GM19240 (cell line): Measurements from ENCODE around the gene SUSD6.

Source experiments
- DNase-seq: peaks from one replicate; pipeline ENCODE4 v3.0.0; 2011; ENCODE audit warnings: low spot score; ENCODE audit not compliant: insufficient read length

Gene SUSD6

GRCh38 chr14:69672356-69672755, 61.0 kb downstream of the SUSD6 start:
- no peak for DNase-seq

DNA sequence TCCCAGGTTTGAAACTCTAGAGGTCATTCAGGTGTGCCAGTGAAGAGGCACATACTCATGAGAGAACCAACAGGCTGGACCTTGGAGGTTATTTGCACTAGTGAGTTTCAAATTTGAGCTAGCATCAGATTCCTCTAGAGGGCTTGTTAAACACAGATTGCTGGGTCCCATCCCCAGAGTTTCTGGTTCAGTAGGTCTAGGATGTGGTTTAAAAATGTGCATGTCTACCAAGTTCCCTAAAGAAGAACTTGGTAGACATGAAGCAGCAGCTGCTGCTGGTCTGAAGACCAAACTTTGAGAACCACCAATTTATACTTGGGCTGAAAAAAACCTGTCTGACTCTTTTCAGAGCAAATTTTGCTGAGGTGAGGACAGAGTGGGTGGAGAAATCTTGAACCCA, 61.7 kb downstream of the SUSD6 start:
- DNase-seq, result no peak

DNA sequence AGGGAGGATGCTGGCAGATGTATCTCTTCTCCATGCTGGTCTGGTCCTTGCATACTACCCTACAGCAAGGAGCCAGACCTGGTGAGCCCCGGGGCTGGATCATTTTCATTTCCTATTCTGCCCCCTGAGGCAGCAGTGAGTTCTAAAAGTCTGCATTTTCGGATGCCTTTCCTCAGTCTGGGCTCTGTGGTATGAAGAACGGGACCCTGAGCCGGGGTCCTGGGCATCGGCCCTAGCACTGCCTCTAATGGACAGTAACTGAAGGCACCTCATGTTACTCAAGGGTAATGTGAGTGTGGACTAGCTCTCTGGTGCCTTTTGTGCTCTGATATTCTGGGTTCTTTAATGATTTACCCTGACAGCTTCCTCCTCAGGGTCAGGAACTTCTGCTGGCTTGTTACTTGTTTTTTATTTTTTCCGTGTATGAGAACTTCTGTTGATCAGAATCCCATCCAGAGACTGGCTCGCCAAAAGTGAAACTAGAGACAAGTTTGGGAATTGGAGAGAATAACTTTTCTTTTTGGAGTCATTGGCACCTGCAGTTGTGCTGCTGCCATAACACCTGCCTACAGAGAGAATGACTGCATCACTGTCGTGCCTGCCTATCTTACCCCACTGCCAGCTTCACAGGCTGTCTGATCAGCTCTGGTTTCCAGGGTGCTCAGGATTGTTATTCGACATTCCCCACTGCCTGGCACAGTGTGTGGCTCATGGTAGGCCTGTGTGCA, 62.3 kb downstream of the SUSD6 start:
- no peak for DNase-seq

GRCh38 chr14:69674546-69675244, 63.3 kb downstream of the SUSD6 start:
- DNase-seq, result no peak

DNA sequence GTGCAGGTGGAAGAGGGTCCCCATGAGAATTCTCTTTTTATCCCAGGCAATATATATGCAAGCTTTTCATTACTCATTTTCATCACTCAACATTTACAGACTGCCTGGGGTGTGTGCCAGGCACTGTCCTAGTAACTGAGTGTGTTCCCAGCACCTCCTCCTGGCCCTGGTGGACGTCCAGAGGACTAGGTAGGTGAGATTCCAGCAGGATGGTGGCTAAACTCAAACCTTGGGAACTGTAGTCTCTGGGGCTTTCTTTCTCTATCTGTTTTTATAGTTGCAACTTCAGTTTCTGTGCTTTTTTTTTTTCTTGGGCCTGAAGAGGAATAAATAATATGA, 63.8 kb downstream of the SUSD6 start:
- DNase-seq, result no peak

- peak; percentile 43 for DNase-seq
Observed at GRCh38 chr14:69675877-69676416, 64.6 kb downstream of the SUSD6 start.

GRCh38 chr14:69676723-69677122, 65.3 kb downstream of the SUSD6 start:
- DNase-seq, result no peak

- no peak for DNase-seq
Observed at GRCh38 chr14:69680297-69680696, 68.9 kb downstream of the SUSD6 start.

DNA sequence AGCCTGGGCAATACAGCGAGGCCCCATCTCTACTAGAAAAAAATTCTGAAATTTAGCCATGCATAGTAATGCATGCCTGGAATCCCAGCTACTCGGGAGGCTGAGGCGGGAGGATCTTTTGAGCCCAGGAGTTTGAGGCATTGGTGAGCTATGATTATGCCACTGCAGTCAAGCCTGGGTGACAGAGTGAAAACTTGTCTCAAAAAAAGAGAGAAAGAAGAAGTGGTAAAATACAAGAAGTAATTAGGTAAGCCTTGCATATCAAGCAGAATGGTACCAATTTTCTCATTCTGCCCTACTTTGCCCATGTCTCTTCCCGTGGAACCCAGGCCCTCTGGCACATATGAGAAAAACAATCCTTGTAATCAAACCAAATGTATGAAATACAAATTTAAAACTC, 70.7 kb downstream of the SUSD6 start:
- no peak for DNase-seq

DNA sequence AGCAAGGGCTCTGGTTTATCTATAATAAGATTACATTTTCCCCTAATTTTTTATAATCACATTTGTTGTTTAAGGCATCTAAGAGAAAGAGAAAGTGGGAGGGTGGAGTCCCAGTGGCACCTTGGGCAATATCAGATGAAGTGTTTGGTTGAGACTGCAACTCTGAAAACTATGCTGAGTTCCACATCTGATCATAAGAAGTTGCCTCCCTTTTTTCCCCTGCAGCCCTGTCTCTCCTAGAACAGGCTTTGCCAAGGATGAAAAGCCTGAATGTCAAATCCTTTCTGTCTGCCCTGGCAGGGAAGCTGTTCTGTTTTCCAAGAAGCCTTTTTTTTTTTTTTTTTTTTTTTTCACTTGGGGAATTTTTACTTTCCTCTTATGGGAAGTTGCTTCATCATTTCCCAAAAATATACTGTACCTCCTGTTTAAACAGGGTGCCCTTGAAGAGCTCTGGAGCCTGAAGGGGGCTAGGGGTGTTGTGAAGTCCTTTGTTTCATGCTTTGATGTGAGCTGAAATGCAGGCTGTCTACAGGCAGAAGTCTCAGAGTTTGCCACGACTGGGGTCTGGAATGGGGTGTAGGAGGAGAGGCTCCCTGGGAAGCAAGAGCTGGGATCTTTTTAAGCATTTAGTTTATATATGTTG, 71.3 kb downstream of the SUSD6 start:
- DNase-seq, result no peak

DNA sequence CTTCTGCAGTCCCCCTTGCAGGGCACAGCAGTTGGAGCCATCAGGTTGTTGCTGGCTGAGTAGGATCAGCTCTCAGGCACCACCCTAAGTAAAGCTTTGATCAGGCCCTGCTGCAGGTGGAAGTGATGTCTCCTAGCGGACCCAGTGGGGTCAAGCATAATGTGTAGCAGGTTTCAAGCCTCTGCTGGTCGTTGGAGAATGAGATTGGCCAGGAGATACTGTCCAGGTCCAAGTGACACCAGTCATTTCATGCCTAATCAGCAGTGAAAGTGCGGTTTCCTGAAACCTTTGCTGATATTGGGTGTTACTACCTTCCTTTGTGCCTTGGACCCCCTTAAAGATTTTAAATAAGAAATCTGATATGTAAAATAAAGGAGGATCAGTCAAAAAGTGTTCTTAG, 72.6 kb downstream of the SUSD6 start:
- no peak for DNase-seq

DNA sequence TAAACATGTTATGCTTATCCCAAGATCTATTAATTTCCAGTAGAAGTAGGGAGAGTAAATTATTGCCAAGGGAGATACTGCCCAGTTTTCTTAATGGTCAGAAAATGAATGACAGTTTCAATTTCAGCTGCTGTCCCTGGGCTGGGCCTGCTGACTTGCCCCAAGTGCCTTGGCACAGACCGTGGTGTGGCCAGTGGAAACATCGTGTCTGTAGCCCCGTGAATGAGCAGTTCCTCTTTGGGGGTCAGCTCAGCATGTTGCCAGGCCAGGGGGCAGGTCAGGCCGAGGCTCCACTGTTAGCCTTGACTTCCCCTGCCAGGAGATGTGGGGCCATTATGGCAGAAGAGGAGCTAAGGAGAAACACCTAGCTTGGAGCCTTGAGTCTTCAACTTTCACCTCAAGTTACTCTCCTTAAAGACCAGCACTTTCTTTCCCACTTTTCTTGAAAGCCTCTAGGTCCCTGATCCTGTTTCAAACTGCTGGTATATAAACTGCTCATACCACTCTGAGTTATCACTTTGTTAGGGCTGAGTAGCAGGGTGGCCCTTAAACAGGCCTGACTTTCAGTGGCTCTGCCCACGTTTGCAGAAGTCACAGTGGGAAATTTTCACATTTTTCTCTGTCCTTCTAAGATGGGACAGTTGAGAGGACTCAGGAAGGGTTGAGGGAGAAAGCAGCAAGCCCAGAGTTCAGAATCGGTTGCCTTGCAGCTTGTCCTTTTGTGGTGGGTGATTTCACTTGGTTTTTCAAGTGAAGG, 73.2 kb downstream of the SUSD6 start:
- DNase-seq, result no peak

- DNase-seq, result no peak
Observed at GRCh38 chr14:69685218-69685616, 73.8 kb downstream of the SUSD6 start.

DNA sequence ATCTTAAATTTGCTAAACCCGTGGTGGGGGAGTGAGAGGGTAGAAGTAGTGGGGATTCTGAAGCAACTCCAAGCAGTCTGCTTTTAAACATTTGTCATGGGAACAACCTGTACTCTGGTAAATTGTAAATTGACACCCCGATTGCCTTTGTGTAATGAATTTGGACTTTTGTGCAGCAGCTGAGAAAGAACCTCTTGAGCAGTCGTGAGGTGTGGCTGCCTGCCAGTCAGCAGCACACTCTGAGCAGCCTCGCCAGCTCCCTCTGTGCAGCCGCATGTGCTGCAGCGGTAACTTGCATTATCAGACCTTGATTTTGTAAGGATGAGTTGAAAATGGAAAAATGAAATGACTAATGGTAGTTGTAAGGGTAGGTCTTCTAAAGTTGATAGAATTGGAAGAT, 74.3 kb downstream of the SUSD6 start:
- no peak for DNase-seq

DNA sequence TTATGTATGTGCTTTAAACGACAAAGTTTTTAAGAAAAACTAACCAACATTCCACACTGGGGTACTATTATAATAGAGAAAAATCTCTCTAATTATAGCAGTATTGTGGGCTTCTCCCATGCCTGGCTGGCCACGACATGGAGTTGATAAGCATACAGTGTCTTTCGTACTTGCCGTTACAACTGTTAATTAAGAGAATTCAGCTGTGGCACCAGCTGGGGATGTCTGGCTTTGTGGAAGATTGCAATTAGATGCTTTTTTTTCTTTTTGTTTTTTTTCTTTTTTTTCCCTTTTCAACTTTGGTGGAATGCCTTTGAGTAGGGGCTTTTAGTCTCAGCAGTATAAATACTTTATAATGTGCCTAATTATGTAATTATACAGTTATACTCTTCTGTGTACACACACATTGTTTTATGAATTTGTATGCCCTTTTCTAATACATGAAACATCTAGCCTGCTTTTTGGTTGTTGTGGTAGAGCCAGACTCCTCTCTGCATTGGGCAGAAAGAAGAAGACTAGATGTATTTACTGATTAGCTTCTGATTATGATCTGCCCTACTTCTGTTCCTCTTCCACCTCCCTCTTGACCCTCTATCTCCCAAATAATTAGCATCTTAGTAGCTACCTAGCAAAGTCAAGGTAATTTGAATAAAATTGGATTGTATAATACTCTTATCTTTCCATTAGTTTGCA, 76.4 kb downstream of the SUSD6 start:
- DNase-seq, result no peak

GRCh38 chr14:69688299-69688649, 76.9 kb downstream of the SUSD6 start:
- DNase-seq, result no peak

DNA sequence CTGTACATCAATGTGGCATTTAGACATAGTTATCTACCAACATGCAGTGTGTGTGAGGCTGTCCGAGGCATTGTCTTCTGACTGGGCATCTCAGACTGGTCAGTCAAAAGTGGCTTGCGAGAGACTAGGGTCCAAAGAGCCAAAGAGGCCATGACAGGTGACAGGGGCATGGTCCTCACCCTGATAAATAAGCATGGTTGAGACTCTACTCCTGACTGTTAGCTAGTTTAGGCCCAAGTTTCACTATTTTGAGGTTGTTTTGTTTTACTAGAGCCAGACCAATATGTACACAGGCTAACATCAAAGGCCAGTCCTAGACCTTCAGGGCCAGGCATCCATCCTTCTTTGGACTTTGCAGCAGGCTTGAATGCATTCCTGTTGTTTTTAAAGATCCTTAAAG, 78.6 kb downstream of the SUSD6 start:
- DNase-seq, result no peak

DNA sequence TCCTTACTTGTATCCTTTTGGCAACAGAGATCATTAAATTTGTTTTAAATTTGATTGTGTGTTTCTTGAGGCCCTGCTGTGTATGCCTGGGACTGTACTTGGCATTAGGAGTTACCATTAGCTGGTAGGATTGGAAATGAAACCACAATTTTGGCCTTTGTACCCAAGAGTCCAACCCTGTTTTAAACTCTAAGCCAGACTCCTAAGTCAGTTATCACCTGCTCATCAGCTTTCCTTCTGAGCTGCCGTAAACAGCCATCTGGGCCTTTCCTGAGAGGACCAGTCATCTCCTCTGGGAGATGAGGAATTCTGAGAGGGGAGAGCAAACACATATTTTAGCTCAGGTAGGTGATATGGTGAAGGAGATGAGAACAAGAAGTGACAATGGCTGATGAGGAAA, 81.2 kb downstream of the SUSD6 start:
- DNase-seq, result no peak

DNA sequence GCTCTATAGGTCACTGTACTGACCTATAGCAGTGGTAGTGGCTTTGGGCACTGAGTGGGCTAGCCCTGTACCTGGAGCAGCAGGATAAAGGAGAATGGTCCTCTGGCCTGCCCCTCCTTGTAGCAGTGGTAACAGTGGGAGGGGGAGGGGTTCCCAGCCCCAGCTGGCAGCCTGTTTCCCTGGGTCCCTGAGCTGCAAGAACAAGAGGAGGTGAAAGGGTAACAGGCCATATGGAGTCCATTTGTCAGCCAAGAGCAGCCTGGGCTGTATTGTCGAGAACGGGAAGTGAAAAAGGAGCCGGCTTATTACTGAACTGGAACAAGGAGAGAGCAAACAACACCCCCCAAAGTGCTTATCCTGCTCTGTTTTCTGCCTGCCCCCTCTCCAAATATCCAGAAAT, 81.7 kb downstream of the SUSD6 start:
- no peak for DNase-seq

- no peak for DNase-seq
Observed at GRCh38 chr14:69693801-69694729, 82.7 kb downstream of the SUSD6 start.
